Esophagus squamous epithelium (tissue), 5 donors: Measurements from ENCODE around the gene MAPKAP1. TPM values are rescaled to one million over a fixed set of nuclear protein-coding genes. Genes with fewer than 3 reads are reported as not detected.

Source experiments
- DNase-seq: peaks from one replicate; lab custom pipeline; 2025; lab: John Stamatoyannopoulos, UW
- H3K27ac ChIP-seq, 4 donors: fragments of 200-600 bp; sonication (generic); one replicate each; pipeline ENCODE4 v1.5.1; 2016 to 2019; ENCODE audit warnings: mild to moderate bottlenecking in 1 of 4
- H3K27me3 ChIP-seq, 4 donors: fragments of 200-600 bp; sonication (generic); 1 replicate in 3 of 4; 2 replicates in 1 of 4; pipeline versions ENCODE4 v1.5.1 to v1.6.0; 2017 to 2021; ENCODE audit warnings: antibody characterized with exemption in 1 of 4
- H3K36me3 ChIP-seq, 3 donors: fragments of 200-600 bp; sonication (generic); one replicate each; pipeline ENCODE4 v1.5.1; 2016 to 2019
- H3K4me1 ChIP-seq, 3 donors: fragments of 200-600 bp; sonication (generic); one replicate each; pipeline ENCODE4 v1.5.1; 2017 to 2019
- H3K4me3 ChIP-seq, 4 donors: fragments of 200-600 bp; sonication (generic); 1 replicate in 3 of 4; 2 replicates in 1 of 4; pipeline ENCODE4 v1.5.1; 2016 to 2019; ENCODE audit warnings: mild to moderate bottlenecking in 2 of 4, moderate library complexity in 1 of 4
- H3K9me3 ChIP-seq, 3 donors: fragments of 200-600 bp; sonication (generic); one replicate each; pipeline ENCODE4 v1.5.1; 2016 to 2019
- CTCF ChIP-seq, 6 experiments: fragments of 450-650 bp in 4 of 6; fragments of 200-600 bp in 2 of 6; sonication (generic) in 2 of 6; IDR thresholded peaks; one replicate each; pipeline ENCODE4 v1.5.1; 2016 to 2019; ENCODE audit warnings: antibody characterized with exemption in 6 of 6, mild to moderate bottlenecking in 4 of 6, moderate library complexity in 4 of 6
- POLR2A ChIP-seq, 4 donors: fragments of 450-650 bp; IDR thresholded peaks; one replicate each; pipeline ENCODE4 v1.6.1; 2017; ENCODE audit warnings: antibody characterized with exemption in 4 of 4, mild to moderate bottlenecking in 4 of 4, moderate library complexity in 3 of 4
- WGBS, 2 donors: methylation state at CpG; one replicate each; pipeline ENCODE4 v1.1.5; 2018; 5-methylcytosine and 5-hydroxymethylcytosine counted together
- intact Hi-C: fragments of 100-400 bp; cut with DNase I; formaldehyde crosslinking; loops from one replicate; pipeline ENCODE4 v1.15.0; 2022
- total RNA-seq, 4 donors: library from RNA; depleted of rRNA; stranded (reverse); fragments of >200 nt; gene quantifications; one replicate each; pipeline ENCODE4 v1.1.0, GENCODE V29; 2016
- donor health status: DM: yes; HTN: yes; CAD: no.

The MAPKAP1 gene
- total RNA-seq, 4 donors from 2014 or later, result 59.0 to 87.0 (median 70.9) TPM

- WGBS, 2 donors, result 89 to 97% methylated on average over 4 of the region's 4 CpGs
- H3K27me3 ChIP-seq, result no peaks in the 10 kb centered on the region
- no peak for DNase-seq
- H3K4me1 ChIP-seq, result no peaks in the 10 kb centered on the region
- no peak overlapping the region for H3K4me3 ChIP-seq
- H3K9me3 ChIP-seq, result no peaks in the 10 kb centered on the region
- intact Hi-C loops, result no loop called here
- H3K27ac ChIP-seq, result no peak overlapping the region
- H3K36me3 ChIP-seq, result no peaks in the 10 kb centered on the region
- TF ChIP-seq POLR2A (IDR thresholded peaks at IDR 0.05), result no peak
- no peak for TF ChIP-seq CTCF (IDR thresholded peaks at IDR 0.05)
Observed at GRCh38 chr9:125613141-125613540, 93.9 kb downstream of the MAPKAP1 start.

- no peak overlapping the region for H3K4me3 ChIP-seq
- H3K9me3 ChIP-seq, result no peaks in the 10 kb centered on the region
- no peak for DNase-seq
- H3K36me3 ChIP-seq, result no peaks in the 10 kb centered on the region
- no peaks in the 10 kb centered on the region for H3K4me1 ChIP-seq
- no peak overlapping the region for H3K27ac ChIP-seq
- intact Hi-C loops, result no loop called here
- TF ChIP-seq CTCF (IDR thresholded peaks at IDR 0.05), result no peak
- no peak for TF ChIP-seq POLR2A (IDR thresholded peaks at IDR 0.05)
- no peaks in the 10 kb centered on the region for H3K27me3 ChIP-seq
Observed at GRCh38 chr9:125612616-125613015, 94.4 kb downstream of the MAPKAP1 start.

- Histone ChIP-seq H3K4me1 (no peaks in the 10 kb centered on the region), H3K36me3 (no peaks in the 10 kb centered on the region), H3K27me3 (no peaks in the 10 kb centered on the region), H3K27ac (no peak overlapping the region), H3K4me3 (no peak overlapping the region), H3K9me3 (no peaks in the 10 kb centered on the region)
- WGBS, 2 donors, result 96 to 100% methylated on average over 2 of the region's 2 CpGs
- intact Hi-C loops, result no loop called here
- TF ChIP-seq CTCF (IDR thresholded peaks at IDR 0.05), result no peak
- no peak for TF ChIP-seq POLR2A (IDR thresholded peaks at IDR 0.05)
- DNase-seq, result no peak
Observed at GRCh38 chr9:125611121-125611765, 95.8 kb downstream of the MAPKAP1 start.

GRCh38 chr9:125609744-125610143 is 97.3 kb downstream of the MAPKAP1 start:
- H3K27ac ChIP-seq, result no peak overlapping the region
- DNase-seq, result no peak
- TF ChIP-seq CTCF (IDR thresholded peaks at IDR 0.05) (no peak), POLR2A (IDR thresholded peaks at IDR 0.05) (no peak)
- no peaks in the 10 kb centered on the region for H3K36me3 ChIP-seq
- no peaks in the 10 kb centered on the region for H3K4me1 ChIP-seq
- 78 to 96% methylated on average over 1 of the region's 1 CpG for WGBS, 2 donors
- no peaks in the 10 kb centered on the region for H3K27me3 ChIP-seq
- intact Hi-C loops, result no loop called here
- no peak overlapping the region for H3K4me3 ChIP-seq
- no peaks in the 10 kb centered on the region for H3K9me3 ChIP-seq

GRCh38 chr9:125608489-125609224 is 98.4 kb downstream of the MAPKAP1 start:
- Histone ChIP-seq H3K4me1 (no peaks in the 10 kb centered on the region), H3K27ac (no peak overlapping the region), H3K36me3 (no peaks in the 10 kb centered on the region), H3K4me3 (no peak overlapping the region), H3K9me3 (no peaks in the 10 kb centered on the region), H3K27me3 (no peaks in the 10 kb centered on the region)
- DNase-seq, result no peak
- 64 to 74% methylated on average over 10 of the region's 10 CpGs for WGBS, 2 donors
- intact Hi-C loops, result no loop called here
- TF ChIP-seq POLR2A (IDR thresholded peaks at IDR 0.05), result no peak
- TF ChIP-seq CTCF (IDR thresholded peaks at IDR 0.05), result no peak
